Measurements from ENCODE around the gene SPR. TPM values are rescaled to one million over a fixed set of nuclear protein-coding genes. Genes with fewer than 3 reads are reported as not detected.
A peak's percentile ranks its signal among the peaks of the same experiment; 100 is the strongest.

SPR gene
- total RNA-seq, 2 experiments from 2014 or later, result 7.1 to 8.5 TPM

- Mint-ChIP-seq H3K4me1 (ENCODE audit: low read depth) (peaks cover 11% of the 10 kb centered on the region), H3K27ac (no peak overlapping the region), H3K4me3 (no peak overlapping the region), H3K36me3 (peaks cover 4% of the 10 kb centered on the region), H3K27me3 (peaks cover 61% of the 10 kb centered on the region), H3K9me3 (no peaks in the 10 kb centered on the region)
- intact Hi-C loops (cut with micrococcal nuclease), result loop anchor here (5.0 kb wide), 2 partner anchors 181 to 321 kb away; partner anchors contain the start of genes SFXN5 and SMYD5
- no peak for DNase-seq
- ChIA-PET CTCF (interaction anchor here (0.7 to 6.3 kb wide), 13 partner anchors 7 to 1633 kb away, joined by 3 to 113 read pairs (median 13); no protein-coding TSS in a partner anchor), POLR2A (no interaction called here)
These were observed 4.0 kb downstream of the SPR start for GRCh38 chr2:72891091-72891818.

DNA sequence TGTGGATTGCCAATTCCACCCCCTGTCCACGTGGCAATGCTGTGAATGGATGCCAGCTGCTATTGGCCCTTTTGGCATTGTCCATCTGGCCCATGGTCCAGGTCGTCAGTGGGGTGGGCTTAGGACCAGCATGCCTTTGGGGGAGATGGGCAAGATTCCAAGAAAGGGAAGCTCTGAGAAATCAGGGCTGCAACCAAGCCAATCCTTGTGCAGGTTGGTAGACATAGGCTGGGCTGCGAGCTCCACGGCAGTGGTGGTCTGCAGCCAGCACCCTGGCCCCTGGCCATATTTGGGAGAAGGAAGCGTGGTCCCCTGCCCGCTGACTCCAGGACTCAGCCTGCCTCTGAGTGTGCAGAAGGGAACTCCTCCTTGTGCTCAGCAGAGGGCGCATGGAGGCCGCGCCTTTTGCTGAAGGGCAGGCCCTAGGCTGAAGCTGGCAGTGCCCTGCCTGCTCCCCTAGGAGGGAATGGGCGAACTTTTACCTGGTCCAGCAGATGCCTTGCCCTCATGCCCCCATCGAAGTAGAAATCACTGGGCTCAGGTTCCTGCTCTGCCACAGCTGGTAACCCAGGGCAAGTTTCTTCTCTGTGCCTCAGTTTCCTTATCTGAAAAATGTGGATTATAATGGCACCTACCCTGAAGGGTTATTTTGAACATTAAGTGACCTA lies 5.4 kb downstream of the SPR start:
- Mint-ChIP-seq H3K4me3 (no peak overlapping the region), H3K9me3 (no peaks in the 10 kb centered on the region), H3K4me1 (ENCODE audit: low read depth) (peaks cover 6% of the 10 kb centered on the region), H3K27ac (no peak overlapping the region), H3K36me3 (peaks cover 4% of the 10 kb centered on the region), H3K27me3 (peaks cover 59% of the 10 kb centered on the region)
- ChIA-PET CTCF (interaction anchor here (0.9 to 6.3 kb wide), 37 partner anchors 10 to 320 kb away, joined by 3 to 113 read pairs (median 5); partner anchors contain the start of gene EMX1), POLR2A (no interaction called here)
- intact Hi-C loops (cut with micrococcal nuclease), result loop anchor here (1.0 to 5.0 kb wide), 5 partner anchors 81 to 320 kb away; partner anchors contain the start of genes SFXN5 and SMYD5
- DNase-seq, result peak; percentile 72

DNA sequence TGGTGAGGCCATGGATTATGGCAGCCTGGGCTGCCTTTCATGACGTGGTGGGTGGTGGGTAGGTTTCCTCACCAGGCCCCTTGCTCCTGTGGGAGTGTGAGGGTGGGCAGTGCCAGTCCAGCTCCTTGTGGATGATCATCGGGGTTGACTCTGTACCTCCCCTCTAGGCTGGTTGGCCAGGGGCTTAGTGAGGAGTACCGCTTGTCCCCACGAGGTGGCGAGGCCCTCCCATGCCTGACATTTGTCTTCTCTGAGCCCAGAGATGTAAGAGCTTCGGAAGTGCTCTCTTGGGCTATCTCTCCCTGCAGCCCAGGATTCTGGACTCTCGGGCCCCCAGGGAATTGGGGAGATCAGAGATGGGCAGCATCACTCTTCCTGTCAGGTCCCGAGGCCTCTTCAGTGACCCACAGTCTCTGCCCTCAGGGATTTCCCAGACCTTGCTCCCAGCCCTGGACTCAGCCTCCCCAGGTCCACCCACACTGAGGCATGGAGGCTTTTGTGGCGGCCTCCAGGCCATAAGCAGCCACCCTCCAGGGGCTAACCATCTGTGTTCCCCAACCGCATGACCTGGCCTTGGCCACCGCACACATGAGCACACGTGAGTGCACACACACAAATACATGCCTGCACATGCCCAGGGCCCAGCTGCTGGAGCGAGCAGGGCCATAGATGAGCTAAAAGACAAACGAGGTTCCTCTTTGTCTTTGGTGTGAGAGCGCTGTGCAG lies 6.5 kb downstream of the SPR start:
- no peak overlapping the region for H3K4me3 Mint-ChIP-seq
- intact Hi-C loops (cut with micrococcal nuclease), result loop anchor here (5.0 kb wide), 2 partner anchors 179 to 319 kb away; partner anchors contain the start of genes SFXN5 and SMYD5
- H3K36me3 Mint-ChIP-seq, result peaks cover 4% of the 10 kb centered on the region
- no peak overlapping the region for H3K27ac Mint-ChIP-seq
- peaks cover 53% of the 10 kb centered on the region for H3K27me3 Mint-ChIP-seq
- no peaks in the 10 kb centered on the region for H3K4me1 Mint-ChIP-seq (ENCODE audit: low read depth)
- POLR2A ChIA-PET, result no interaction called here
- peak; percentile 67 for DNase-seq
- H3K9me3 Mint-ChIP-seq, result no peaks in the 10 kb centered on the region
- CTCF ChIA-PET, result interaction anchor here (0.6 to 6.3 kb wide), 26 partner anchors 9 to 319 kb away, joined by 3 to 113 read pairs (median 8); partner anchors contain the start of gene EMX1

DNA sequence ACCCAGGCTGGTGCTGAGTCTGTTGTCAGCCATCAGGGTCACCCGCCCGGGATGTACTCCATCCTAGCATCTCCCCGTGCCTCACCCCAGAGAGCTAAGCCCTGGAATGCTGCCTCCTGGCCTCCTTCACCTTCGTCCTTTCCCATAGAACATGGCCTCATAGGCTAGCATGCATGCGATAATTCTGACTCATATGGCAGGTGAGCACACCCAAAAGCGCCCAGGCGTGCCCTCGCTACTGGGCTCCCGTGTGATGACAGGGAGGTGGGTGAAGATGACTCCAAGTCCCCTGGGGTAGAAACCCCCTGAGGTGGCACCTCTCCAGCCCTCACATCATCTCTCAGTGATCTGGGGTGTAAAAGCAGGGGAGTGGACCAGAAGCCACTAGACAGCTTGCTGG lies 7.3 kb downstream of the SPR start:
- intact Hi-C loops (cut with micrococcal nuclease), result loop anchor here (5.0 kb wide), 2 partner anchors 178 to 318 kb away; partner anchors contain the start of genes SFXN5 and SMYD5
- Mint-ChIP-seq H3K27ac (no peak overlapping the region), H3K4me1 (ENCODE audit: low read depth) (no peaks in the 10 kb centered on the region), H3K27me3 (peaks cover 47% of the 10 kb centered on the region), H3K9me3 (no peaks in the 10 kb centered on the region), H3K4me3 (no peak overlapping the region), H3K36me3 (peaks cover 4% of the 10 kb centered on the region)
- ChIA-PET POLR2A (no interaction called here), CTCF (interaction anchor here (1.1 to 6.3 kb wide), 11 partner anchors 8 to 316 kb away, joined by 3 to 113 read pairs (median 14); no protein-coding TSS in a partner anchor)
- no peak for DNase-seq

DNA sequence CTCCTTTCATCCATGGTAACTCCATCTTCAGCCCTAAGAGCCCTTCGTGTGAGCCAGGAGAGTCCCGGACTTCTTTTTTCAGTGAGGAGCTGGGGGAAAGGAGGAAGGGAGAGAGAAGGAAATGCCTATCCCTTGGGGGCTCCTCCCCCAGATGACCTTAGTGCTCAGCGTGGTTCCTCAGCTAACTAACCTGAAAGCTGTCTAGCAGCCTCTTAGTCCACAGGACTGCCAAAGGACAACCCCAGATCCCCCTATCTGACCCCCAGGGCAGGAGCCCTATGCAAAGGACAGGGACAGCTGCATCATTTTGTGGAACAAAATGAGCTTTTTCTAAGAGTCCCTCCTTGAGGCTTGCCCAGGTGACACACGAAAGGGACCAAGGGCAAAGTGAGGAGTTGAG lies 7.9 kb downstream of the SPR start:
- no peak overlapping the region for H3K27ac Mint-ChIP-seq
- ChIA-PET CTCF (interaction anchor here (0.7 to 6.3 kb wide), 8 partner anchors 15 to 282 kb away, joined by 3 to 113 read pairs (median 3); no protein-coding TSS in a partner anchor), POLR2A (no interaction called here)
- peaks cover 42% of the 10 kb centered on the region for H3K27me3 Mint-ChIP-seq
- H3K4me3 Mint-ChIP-seq, result no peak overlapping the region
- no peaks in the 10 kb centered on the region for H3K9me3 Mint-ChIP-seq
- H3K4me1 Mint-ChIP-seq (ENCODE audit: low read depth), result no peaks in the 10 kb centered on the region
- intact Hi-C loops (cut with micrococcal nuclease), result no loop called here
- H3K36me3 Mint-ChIP-seq, result peaks cover 4% of the 10 kb centered on the region
- DNase-seq, result no peak

DNA sequence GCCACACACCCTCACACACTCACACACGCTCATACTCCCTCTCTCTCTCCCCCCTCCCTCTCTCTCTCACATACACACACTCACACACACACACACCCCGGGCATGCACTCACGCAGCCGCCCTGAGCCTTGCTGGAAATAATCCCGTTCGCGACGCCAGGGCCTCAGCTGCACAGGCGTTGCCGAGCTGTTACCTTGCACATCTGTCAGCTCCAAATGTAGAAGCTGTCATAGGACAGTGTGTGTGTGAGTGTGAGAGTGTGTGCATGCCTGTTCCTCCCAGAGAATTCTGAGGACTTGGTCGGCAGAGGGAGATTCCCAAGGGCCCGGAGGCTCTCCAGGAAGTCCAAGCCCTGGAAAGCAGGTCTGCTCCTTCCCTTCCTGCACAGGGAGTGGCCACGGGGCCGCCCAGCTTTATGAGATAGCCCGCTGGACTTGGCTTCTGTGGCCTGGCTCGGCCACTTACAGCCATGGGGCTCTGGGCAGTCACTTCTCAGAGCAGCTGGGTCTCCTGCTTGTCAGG lies 8.6 kb downstream of the SPR start:
- Mint-ChIP-seq H3K4me3 (no peak overlapping the region), H3K27me3 (peaks cover 39% of the 10 kb centered on the region), H3K4me1 (ENCODE audit: low read depth) (no peaks in the 10 kb centered on the region), H3K36me3 (peaks cover 4% of the 10 kb centered on the region), H3K9me3 (no peaks in the 10 kb centered on the region), H3K27ac (no peak overlapping the region)
- intact Hi-C loops (cut with micrococcal nuclease), result no loop called here
- ChIA-PET POLR2A (no interaction called here), CTCF (interaction anchor here (0.7 to 6.3 kb wide), 7 partner anchors 8 to 281 kb away, joined by 3 to 113 read pairs (median 3); partner anchors contain the start of gene SPR)
- no peak for DNase-seq

DNA sequence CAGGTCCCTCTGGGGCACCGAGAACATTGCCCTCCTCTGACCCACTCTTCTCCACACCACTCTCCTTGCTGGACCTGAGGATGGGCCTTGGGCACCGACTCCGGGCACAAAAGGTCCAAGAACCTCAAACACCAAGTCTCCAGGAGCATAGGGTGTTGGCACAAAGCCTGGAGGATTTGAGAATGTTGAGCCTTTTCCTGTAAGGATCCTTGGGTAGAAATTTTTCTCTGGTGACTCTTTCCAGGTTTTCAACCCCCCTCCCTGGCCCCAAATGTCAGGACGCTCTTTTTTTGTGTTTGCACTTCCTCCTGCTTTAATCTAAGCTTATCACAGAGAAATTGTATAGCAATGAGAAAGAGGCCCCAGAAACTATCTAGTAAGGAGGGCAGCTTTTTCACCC lies 9.2 kb downstream of the SPR start:
- H3K4me1 Mint-ChIP-seq (ENCODE audit: low read depth), result no peaks in the 10 kb centered on the region
- intact Hi-C loops (cut with micrococcal nuclease), result no loop called here
- POLR2A ChIA-PET, result no interaction called here
- H3K36me3 Mint-ChIP-seq, result peaks cover 4% of the 10 kb centered on the region
- peaks cover 42% of the 10 kb centered on the region for H3K27me3 Mint-ChIP-seq
- no peak overlapping the region for H3K4me3 Mint-ChIP-seq
- H3K27ac Mint-ChIP-seq, result no peak overlapping the region
- CTCF ChIA-PET, result interaction anchor here (1.0 to 6.3 kb wide), 4 partner anchors 9 to 281 kb away, joined by 3 to 113 read pairs (median 43); partner anchors contain the start of gene SPR
- no peak for DNase-seq
- no peaks in the 10 kb centered on the region for H3K9me3 Mint-ChIP-seq

DNA sequence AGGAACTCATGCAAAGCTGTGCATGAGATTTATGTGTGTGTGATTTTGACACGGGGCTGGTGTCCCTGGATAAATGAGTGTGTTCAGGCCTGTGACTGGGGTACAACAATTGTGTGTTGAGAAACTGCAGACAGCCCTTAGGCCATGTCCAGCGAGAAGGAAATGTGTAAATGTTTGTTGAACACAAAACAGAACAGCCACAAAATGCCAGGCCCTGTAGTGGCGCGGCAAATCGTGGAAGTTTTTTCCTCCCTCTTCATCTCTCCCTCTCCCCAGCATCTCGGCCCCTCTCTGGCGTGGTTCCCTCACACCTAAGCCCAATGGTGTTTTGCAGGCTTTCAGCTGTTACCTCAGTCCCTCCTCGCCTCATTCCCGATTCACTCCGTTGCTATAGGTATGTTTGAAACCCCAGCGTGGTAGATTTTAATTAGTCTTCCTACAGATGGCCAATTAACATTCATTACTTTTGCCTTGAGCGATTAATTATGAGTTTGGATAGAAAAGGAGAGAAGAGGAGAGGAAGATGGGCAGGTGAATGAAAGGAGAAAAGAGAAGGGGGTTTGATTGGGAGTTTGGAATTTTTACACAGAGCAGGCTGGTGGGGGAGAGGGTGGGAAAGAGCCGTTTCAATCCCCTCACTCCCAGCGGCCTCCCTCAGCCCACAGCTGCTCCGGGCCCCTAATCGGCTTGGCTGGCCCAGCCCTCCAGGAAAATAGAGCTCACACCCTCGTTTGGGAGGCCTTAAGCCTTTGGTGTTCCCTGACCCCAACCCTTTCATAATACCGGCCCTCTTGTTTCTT lies 10.8 kb downstream of the SPR start:
- no peaks in the 10 kb centered on the region for H3K36me3 Mint-ChIP-seq
- H3K4me3 Mint-ChIP-seq, result no peak overlapping the region
- ChIA-PET CTCF (interaction anchor here (1.0 to 3.6 kb wide), 4 partner anchors 7 to 279 kb away, joined by 3 to 15 read pairs (median 7); partner anchors contain the start of gene SPR), POLR2A (no interaction called here)
- intact Hi-C loops (cut with micrococcal nuclease), result no loop called here
- DNase-seq, result no peak
- peaks cover 36% of the 10 kb centered on the region for H3K27me3 Mint-ChIP-seq
- no peak overlapping the region for H3K27ac Mint-ChIP-seq
- no peaks in the 10 kb centered on the region for H3K9me3 Mint-ChIP-seq
- no peaks in the 10 kb centered on the region for H3K4me1 Mint-ChIP-seq (ENCODE audit: low read depth)

DNA sequence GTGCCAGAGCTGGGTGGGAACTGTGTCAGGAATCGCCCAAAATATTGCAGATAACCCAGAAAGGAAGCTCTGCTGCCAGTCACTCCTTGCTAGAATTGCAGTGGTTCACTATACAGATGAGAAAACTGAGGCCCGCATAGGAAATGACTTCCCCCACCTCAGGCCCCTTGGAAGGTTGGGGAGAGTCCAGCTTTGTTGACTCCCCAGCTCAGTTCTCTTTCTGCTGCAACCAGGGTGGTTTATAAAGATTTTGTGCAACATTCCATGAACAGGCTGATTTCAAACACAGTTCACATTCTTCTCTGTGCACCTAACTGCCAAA lies 11.3 kb downstream of the SPR start:
- Mint-ChIP-seq H3K9me3 (no peaks in the 10 kb centered on the region), H3K27me3 (peaks cover 35% of the 10 kb centered on the region), H3K4me1 (ENCODE audit: low read depth) (no peaks in the 10 kb centered on the region), H3K4me3 (no peak overlapping the region), H3K27ac (no peak overlapping the region), H3K36me3 (no peaks in the 10 kb centered on the region)
- ChIA-PET CTCF (interaction anchor here (1.0 to 3.6 kb wide), 4 partner anchors 8 to 279 kb away, joined by 3 to 15 read pairs (median 7); partner anchors contain the start of gene SPR), POLR2A (no interaction called here)
- intact Hi-C loops (cut with micrococcal nuclease), result no loop called here
- DNase-seq, result no peak

DNA sequence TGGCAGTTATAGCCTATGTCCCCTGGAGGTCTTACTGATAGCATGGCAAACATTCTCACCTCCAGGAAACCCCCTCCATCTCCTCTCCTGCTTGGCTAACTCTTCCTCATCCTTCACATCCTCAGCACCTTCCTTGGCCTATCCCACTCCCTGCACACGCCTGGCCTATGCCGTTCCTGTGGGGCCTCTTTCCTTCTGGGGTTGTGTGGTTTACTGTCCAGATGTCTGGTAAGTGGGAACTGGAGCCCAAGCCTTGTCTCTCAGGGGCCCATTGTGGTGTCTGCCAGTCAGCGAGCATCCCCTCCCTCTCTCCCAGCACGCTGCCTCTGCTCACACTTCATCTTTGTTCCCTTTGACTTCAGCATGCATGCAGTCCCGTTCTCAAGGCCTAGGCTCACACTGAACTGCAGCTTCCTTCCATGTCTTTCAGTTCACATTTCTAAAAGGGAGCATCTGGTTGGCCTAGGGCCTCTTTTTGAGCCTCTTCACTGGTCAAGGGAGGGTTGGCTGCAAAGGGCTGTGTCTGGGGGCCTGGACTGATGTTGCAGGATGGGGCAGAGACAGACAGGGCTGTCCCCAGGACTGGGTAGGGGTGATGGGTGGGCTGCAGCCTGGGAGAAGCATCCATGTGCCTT lies 13.1 kb downstream of the SPR start:
- Mint-ChIP-seq H3K4me1 (ENCODE audit: low read depth) (no peaks in the 10 kb centered on the region), H3K36me3 (no peaks in the 10 kb centered on the region), H3K4me3 (no peak overlapping the region), H3K9me3 (no peaks in the 10 kb centered on the region), H3K27ac (no peak overlapping the region), H3K27me3 (peaks cover 27% of the 10 kb centered on the region)
- DNase-seq, result no peak
- ChIA-PET CTCF (no interaction called here), POLR2A (no interaction called here)
- intact Hi-C loops (cut with micrococcal nuclease), result no loop called here

GRCh38 chr2:72901426-72901825 lies 14.2 kb downstream of the SPR start:
- H3K27me3 Mint-ChIP-seq, result peaks cover 22% of the 10 kb centered on the region
- POLR2A ChIA-PET, result no interaction called here
- H3K9me3 Mint-ChIP-seq, result no peaks in the 10 kb centered on the region
- H3K27ac Mint-ChIP-seq, result no peak overlapping the region
- intact Hi-C loops (cut with micrococcal nuclease), result no loop called here
- no peaks in the 10 kb centered on the region for H3K36me3 Mint-ChIP-seq
- H3K4me1 Mint-ChIP-seq (ENCODE audit: low read depth), result no peaks in the 10 kb centered on the region
- no peak overlapping the region for H3K4me3 Mint-ChIP-seq
- DNase-seq, result no peak
- CTCF ChIA-PET, result interaction anchor here (1.9 to 2.8 kb wide), 3 partner anchors 9 to 73 kb away, joined by 6 to 18 read pairs (median 10); partner anchors contain the start of gene SPR

Measured in activated CD4-positive, alpha-beta memory T cell treated with anti-CD3 and anti-CD28 coated beads for 36 hours (primary cell).